GM23338 (cell line): Measurements from ENCODE around the gene NEDD1. TPM values are rescaled to one million over a fixed set of nuclear protein-coding genes. Genes with fewer than 3 reads are reported as not detected.

Experiments used
- ATAC-seq: fragments of 200-7000 bp; cut with Tn5 transposase; 3 replicates; pipeline ENCODE4 v1.9.1; 2020
- DNase-seq: peaks from one replicate; pipeline ENCODE4 v3.0.0-alpha.2; 2015; ENCODE audit warnings: low spot score
- H2AFZ ChIP-seq: fragments of 200-600 bp; sonication (generic); 2 replicates; pipeline ENCODE4 v1.8.0; 2016; ENCODE audit warnings: antibody characterized with exemption, mild to moderate bottlenecking, moderate library complexity
- H3F3A ChIP-seq: fragments of 200-600 bp; sonication (generic); replicated peaks from 2 replicates; pipeline ENCODE4 v1.8.0; 2017; ENCODE audit warnings: antibody characterized with exemption, mixed run types, low read depth
- H3K27ac ChIP-seq: fragments of 200-600 bp; sonication (generic); 2 replicates; pipeline ENCODE4 v1.6.1; 2016; ENCODE audit warnings: low read depth
- H3K27me3 ChIP-seq: fragments of 200-600 bp; sonication (generic); 2 replicates; pipeline ENCODE4 v1.8.0; 2016; ENCODE audit warnings: mild to moderate bottlenecking, mixed run types, moderate library complexity; ENCODE audit not compliant: insufficient read depth
- H3K36me3 ChIP-seq: fragments of 200-600 bp; sonication (generic); 2 replicates; pipeline ENCODE4 v1.8.0; 2016; ENCODE audit warnings: mild to moderate bottlenecking; ENCODE audit not compliant: insufficient read depth
- H3K4me1 ChIP-seq: fragments of 200-600 bp; sonication (generic); 2 replicates; pipeline ENCODE4 v1.8.0; 2016; ENCODE audit warnings: mild to moderate bottlenecking, moderate library complexity; ENCODE audit not compliant: insufficient read depth
- H3K4me2 ChIP-seq: fragments of 200-600 bp; sonication (generic); 2 replicates; pipeline ENCODE4 v1.7.1; 2017; ENCODE audit warnings: mixed run types
- H3K4me3 ChIP-seq: fragments of 200-600 bp; sonication (generic); 2 replicates; pipeline ENCODE4 v1.6.1; 2016; ENCODE audit warnings: mixed run types
- H3K79me2 ChIP-seq: fragments of 200-600 bp; sonication (generic); replicated peaks from 2 replicates; pipeline ENCODE4 v1.8.0; 2017; ENCODE audit warnings: mild to moderate bottlenecking; ENCODE audit not compliant: insufficient read depth
- H3K9me2 ChIP-seq: fragments of 200-600 bp; sonication (generic); 2 replicates; pipeline ENCODE4 v1.8.0; 2017; ENCODE audit not compliant: insufficient read depth
- H4K20me1 ChIP-seq: fragments of 200-600 bp; sonication (generic); replicated peaks from 2 replicates; pipeline ENCODE4 v1.8.0; 2017; ENCODE audit warnings: mild to moderate bottlenecking; ENCODE audit not compliant: insufficient read depth
- H3K27ac Mint-ChIP-seq: 2 replicates; pipeline ENCODE4 v1.8.0; 2020; ENCODE audit warnings: inconsistent platforms, mild to moderate bottlenecking, moderate library complexity, mixed read lengths
- H3K27me3 Mint-ChIP-seq: 3 replicates; pipeline ENCODE4 v1.8.0; 2022; ENCODE audit warnings: low read depth, mild to moderate bottlenecking, moderate library complexity, mixed read lengths, inconsistent platforms; ENCODE audit not compliant: insufficient read depth, poor library complexity
- H3K36me3 Mint-ChIP-seq: 3 replicates; pipeline ENCODE4 v1.8.0; 2021; ENCODE audit warnings: low read depth, mild to moderate bottlenecking, inconsistent platforms, moderate library complexity, mixed read lengths
- H3K4me1 Mint-ChIP-seq: 3 replicates; pipeline ENCODE4 v1.8.0; 2020; ENCODE audit warnings: mild to moderate bottlenecking, inconsistent platforms, mixed read lengths
- H3K4me3 Mint-ChIP-seq: 3 replicates; pipeline ENCODE4 v1.8.0; 2021; ENCODE audit warnings: moderate library complexity, mild to moderate bottlenecking, inconsistent platforms, mixed read lengths
- H3K9me3 Mint-ChIP-seq: 3 replicates; pipeline ENCODE4 v1.8.0; 2020; ENCODE audit warnings: moderate library complexity, mild to moderate bottlenecking, inconsistent platforms, mixed read lengths
- CREB1 ChIP-seq: fragments of 250-450 bp; sonication (Bioruptor Pico); IDR thresholded peaks from 2 replicates; pipeline ENCODE4 v1.5.0; 2020; ENCODE audit warnings: low read depth, mild to moderate bottlenecking, moderate library complexity
- EZH2 ChIP-seq: fragments of 200-600 bp; sonication (generic); IDR thresholded peaks from one replicate; pipeline ENCODE4 v1.8.0; 2017; ENCODE audit warnings: antibody characterized with exemption, mild to moderate bottlenecking, low read depth; ENCODE audit not compliant: unreplicated experiment
- EZH2phosphoT487 ChIP-seq: fragments of 200-600 bp; sonication (generic); IDR thresholded peaks from one replicate; pipeline ENCODE4 v1.8.1; 2018; ENCODE audit warnings: antibody characterized with exemption; ENCODE audit not compliant: unreplicated experiment
- JUNB ChIP-seq: IDR thresholded peaks from one replicate; pipeline ENCODE4 v1.6.1; 2016; ENCODE audit warnings: antibody characterized with exemption; ENCODE audit not compliant: unreplicated experiment
- NANOG ChIP-seq: IDR thresholded peaks from 2 replicates; pipeline ENCODE4 v1.6.1; 2016; ENCODE audit warnings: antibody characterized with exemption, borderline replicate concordance
- POLR2AphosphoS5 ChIP-seq: IDR thresholded peaks from 2 replicates; pipeline ENCODE4 v1.6.1; 2016; ENCODE audit warnings: antibody characterized with exemption, low read depth
- STAT1 ChIP-seq: IDR thresholded peaks from one replicate; pipeline ENCODE4 v1.6.1; 2016; ENCODE audit warnings: antibody characterized with exemption; ENCODE audit not compliant: unreplicated experiment
- ZNF114 ChIP-seq: fragments of 250-450 bp; sonication (Bioruptor Pico); IDR thresholded peaks from 2 replicates; pipeline ENCODE4 v1.5.0; 2020; ENCODE audit warnings: mild to moderate bottlenecking, moderate library complexity
- ZNF331 ChIP-seq: fragments of 250-450 bp; sonication (Bioruptor Pico); IDR thresholded peaks from 2 replicates; pipeline ENCODE4 v1.5.0; 2020; ENCODE audit warnings: low read depth, mild to moderate bottlenecking, moderate library complexity
- polyA plus RNA-seq: library from polyadenylated mRNA; unstranded; fragments of >200 nt; fragmentation: Nextera tagmentation; extraction: Ambion mirVana; gene quantifications from 2 replicates; pipeline ENCODE4 v1.2.1, GENCODE V29; 2016
- total RNA-seq: library from RNA; depleted of rRNA; stranded (reverse); fragments of >200 nt; shearing (Covaris generic); gene quantifications from 2 replicates; pipeline ENCODE4 v1.2.3, GENCODE V29; 2014
- TF ChIP-seq, protein P1 (sequence below): IDR thresholded peaks from one replicate; pipeline ENCODE4 v1.6.1; 2018; ENCODE audit warnings: antibody characterized with exemption; ENCODE audit not compliant: unreplicated experiment
- TF ChIP-seq, protein P2 (sequence below), 2 experiments: fragments of 200-600 bp in 1 of 2; sonication (generic) in 1 of 2; conservative IDR thresholded peaks; 2 replicates each; pipeline versions ENCODE4 v1.5.1 to v1.6.1; 2016 to 2017; ENCODE audit warnings: antibody characterized with exemption in 2 of 2, low read depth in 2 of 2, mild to moderate bottlenecking in 2 of 2, moderate library complexity in 1 of 2
- TF ChIP-seq, protein P3 (sequence below): IDR thresholded peaks from 2 replicates; pipeline ENCODE4 v1.6.1; 2016; ENCODE audit warnings: antibody characterized with exemption
- TF ChIP-seq, protein P4 (sequence below): fragments of 250-450 bp; sonication (Bioruptor Pico); IDR thresholded peaks from 2 replicates; pipeline ENCODE4 v1.5.0; 2020; ENCODE audit warnings: mild to moderate bottlenecking, moderate library complexity

NEDD1 gene
- total and polyA plus RNA-seq, 2 experiments from 2014 or later, result 16.0 to 35.8 TPM

DNA sequence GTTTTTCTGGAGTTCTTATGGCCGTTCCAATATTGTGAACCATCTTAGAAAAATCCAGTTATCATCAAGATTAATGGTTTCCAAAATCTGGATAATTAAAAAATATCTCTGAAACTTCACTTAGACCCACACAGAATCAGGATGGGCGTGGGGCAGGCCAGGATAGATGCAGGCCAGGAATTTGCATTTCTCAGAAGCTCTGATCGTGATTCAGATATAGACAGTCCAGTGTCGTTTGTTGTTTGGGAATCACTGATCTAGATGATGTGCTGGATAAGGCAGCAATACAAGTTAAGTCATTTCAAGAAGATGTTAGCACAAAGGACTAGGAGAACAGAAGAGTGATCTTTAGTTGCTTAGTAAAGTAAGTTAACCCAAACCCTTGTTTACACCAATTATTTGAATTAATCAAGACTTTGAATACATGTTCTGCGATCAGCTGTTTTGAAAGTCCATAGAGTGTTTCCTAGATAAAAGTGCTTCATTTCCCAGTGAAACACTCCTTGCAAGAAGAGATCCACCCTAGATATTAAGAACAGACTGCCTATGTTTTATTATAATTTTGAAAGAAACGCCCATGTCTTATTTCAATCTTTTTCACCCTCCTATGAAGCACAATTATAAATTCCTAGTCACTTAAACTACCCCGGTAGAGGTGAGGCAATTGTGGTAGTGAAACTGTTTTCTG is 90.9 kb downstream of the NEDD1 start (continued):
- TF ChIP-seq, protein P1, sequence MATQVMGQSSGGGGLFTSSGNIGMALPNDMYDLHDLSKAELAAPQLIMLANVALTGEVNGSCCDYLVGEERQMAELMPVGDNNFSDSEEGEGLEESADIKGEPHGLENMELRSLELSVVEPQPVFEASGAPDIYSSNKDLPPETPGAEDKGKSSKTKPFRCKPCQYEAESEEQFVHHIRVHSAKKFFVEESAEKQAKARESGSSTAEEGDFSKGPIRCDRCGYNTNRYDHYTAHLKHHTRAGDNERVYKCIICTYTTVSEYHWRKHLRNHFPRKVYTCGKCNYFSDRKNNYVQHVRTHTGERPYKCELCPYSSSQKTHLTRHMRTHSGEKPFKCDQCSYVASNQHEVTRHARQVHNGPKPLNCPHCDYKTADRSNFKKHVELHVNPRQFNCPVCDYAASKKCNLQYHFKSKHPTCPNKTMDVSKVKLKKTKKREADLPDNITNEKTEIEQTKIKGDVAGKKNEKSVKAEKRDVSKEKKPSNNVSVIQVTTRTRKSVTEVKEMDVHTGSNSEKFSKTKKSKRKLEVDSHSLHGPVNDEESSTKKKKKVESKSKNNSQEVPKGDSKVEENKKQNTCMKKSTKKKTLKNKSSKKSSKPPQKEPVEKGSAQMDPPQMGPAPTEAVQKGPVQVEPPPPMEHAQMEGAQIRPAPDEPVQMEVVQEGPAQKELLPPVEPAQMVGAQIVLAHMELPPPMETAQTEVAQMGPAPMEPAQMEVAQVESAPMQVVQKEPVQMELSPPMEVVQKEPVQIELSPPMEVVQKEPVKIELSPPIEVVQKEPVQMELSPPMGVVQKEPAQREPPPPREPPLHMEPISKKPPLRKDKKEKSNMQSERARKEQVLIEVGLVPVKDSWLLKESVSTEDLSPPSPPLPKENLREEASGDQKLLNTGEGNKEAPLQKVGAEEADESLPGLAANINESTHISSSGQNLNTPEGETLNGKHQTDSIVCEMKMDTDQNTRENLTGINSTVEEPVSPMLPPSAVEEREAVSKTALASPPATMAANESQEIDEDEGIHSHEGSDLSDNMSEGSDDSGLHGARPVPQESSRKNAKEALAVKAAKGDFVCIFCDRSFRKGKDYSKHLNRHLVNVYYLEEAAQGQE, result no peak
- TF ChIP-seq STAT1 (no peak), NANOG (no peak), CREB1 (CRISPR knock-in tag) (no peak)
- TF ChIP-seq, protein P2, sequence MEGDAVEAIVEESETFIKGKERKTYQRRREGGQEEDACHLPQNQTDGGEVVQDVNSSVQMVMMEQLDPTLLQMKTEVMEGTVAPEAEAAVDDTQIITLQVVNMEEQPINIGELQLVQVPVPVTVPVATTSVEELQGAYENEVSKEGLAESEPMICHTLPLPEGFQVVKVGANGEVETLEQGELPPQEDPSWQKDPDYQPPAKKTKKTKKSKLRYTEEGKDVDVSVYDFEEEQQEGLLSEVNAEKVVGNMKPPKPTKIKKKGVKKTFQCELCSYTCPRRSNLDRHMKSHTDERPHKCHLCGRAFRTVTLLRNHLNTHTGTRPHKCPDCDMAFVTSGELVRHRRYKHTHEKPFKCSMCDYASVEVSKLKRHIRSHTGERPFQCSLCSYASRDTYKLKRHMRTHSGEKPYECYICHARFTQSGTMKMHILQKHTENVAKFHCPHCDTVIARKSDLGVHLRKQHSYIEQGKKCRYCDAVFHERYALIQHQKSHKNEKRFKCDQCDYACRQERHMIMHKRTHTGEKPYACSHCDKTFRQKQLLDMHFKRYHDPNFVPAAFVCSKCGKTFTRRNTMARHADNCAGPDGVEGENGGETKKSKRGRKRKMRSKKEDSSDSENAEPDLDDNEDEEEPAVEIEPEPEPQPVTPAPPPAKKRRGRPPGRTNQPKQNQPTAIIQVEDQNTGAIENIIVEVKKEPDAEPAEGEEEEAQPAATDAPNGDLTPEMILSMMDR (conservative IDR thresholded peaks at IDR 0.05; ENCODE audit: low read depth in 2 of 2), result no peak

DNA sequence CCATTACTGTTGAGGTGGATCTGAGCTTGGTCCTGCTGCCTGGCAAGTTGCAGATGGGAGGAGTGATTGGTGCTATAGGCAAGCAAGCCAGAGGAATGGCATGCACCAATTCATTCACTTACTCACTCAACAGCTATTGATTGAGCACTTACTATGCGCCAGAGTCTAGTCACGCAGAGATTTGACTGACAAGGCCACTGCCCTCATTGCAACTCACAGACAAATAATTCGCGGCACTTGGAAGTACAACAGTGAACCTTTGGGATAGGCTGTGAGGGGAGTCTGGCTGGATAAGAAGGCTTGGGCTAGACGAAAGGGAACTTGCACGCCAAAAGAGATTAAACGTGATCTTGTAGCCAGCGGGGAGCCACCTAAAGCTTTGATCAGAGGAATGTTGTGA is 96.2 kb downstream of the NEDD1 start:
- Histone ChIP-seq H3K36me3 (no peaks in the 10 kb centered on the region), H3K4me2 (no peak overlapping the region), H3F3A (no peaks in the 10 kb centered on the region), H3K4me1 (peaks cover 12% of the 10 kb centered on the region; the same call in 1 of the 2 replicates), H3K9me2 (peaks cover 4% of the 10 kb centered on the region; the same call in 1 of the 2 replicates), H3K27ac (no peak overlapping the region), H4K20me1 (no peaks in the 10 kb centered on the region), H3K79me2 (no peaks in the 10 kb centered on the region), H2AFZ (no peak overlapping the region), H3K27me3 (no peaks in the 10 kb centered on the region), H3K4me3 (no peak overlapping the region)
- no peaks in the 10 kb centered on the region for H3K27me3 Mint-ChIP-seq
- DNase-seq, result no peak
- H3K4me3 Mint-ChIP-seq, result no peak overlapping the region
- no peak overlapping the region for H3K27ac Mint-ChIP-seq
- peaks cover 13% of the 10 kb centered on the region for H3K4me1 Mint-ChIP-seq
- no peaks in the 10 kb centered on the region for H3K36me3 Mint-ChIP-seq
- H3K9me3 Mint-ChIP-seq, result no peaks in the 10 kb centered on the region
- ATAC-seq, result no peak
- TF ChIP-seq, protein P3, sequence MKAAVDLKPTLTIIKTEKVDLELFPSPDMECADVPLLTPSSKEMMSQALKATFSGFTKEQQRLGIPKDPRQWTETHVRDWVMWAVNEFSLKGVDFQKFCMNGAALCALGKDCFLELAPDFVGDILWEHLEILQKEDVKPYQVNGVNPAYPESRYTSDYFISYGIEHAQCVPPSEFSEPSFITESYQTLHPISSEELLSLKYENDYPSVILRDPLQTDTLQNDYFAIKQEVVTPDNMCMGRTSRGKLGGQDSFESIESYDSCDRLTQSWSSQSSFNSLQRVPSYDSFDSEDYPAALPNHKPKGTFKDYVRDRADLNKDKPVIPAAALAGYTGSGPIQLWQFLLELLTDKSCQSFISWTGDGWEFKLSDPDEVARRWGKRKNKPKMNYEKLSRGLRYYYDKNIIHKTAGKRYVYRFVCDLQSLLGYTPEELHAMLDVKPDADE, result no peak
- no peak for TF ChIP-seq EZH2
- no peak for TF ChIP-seq NANOG
- TF ChIP-seq JUNB, result no peak
- TF ChIP-seq, protein P4, sequence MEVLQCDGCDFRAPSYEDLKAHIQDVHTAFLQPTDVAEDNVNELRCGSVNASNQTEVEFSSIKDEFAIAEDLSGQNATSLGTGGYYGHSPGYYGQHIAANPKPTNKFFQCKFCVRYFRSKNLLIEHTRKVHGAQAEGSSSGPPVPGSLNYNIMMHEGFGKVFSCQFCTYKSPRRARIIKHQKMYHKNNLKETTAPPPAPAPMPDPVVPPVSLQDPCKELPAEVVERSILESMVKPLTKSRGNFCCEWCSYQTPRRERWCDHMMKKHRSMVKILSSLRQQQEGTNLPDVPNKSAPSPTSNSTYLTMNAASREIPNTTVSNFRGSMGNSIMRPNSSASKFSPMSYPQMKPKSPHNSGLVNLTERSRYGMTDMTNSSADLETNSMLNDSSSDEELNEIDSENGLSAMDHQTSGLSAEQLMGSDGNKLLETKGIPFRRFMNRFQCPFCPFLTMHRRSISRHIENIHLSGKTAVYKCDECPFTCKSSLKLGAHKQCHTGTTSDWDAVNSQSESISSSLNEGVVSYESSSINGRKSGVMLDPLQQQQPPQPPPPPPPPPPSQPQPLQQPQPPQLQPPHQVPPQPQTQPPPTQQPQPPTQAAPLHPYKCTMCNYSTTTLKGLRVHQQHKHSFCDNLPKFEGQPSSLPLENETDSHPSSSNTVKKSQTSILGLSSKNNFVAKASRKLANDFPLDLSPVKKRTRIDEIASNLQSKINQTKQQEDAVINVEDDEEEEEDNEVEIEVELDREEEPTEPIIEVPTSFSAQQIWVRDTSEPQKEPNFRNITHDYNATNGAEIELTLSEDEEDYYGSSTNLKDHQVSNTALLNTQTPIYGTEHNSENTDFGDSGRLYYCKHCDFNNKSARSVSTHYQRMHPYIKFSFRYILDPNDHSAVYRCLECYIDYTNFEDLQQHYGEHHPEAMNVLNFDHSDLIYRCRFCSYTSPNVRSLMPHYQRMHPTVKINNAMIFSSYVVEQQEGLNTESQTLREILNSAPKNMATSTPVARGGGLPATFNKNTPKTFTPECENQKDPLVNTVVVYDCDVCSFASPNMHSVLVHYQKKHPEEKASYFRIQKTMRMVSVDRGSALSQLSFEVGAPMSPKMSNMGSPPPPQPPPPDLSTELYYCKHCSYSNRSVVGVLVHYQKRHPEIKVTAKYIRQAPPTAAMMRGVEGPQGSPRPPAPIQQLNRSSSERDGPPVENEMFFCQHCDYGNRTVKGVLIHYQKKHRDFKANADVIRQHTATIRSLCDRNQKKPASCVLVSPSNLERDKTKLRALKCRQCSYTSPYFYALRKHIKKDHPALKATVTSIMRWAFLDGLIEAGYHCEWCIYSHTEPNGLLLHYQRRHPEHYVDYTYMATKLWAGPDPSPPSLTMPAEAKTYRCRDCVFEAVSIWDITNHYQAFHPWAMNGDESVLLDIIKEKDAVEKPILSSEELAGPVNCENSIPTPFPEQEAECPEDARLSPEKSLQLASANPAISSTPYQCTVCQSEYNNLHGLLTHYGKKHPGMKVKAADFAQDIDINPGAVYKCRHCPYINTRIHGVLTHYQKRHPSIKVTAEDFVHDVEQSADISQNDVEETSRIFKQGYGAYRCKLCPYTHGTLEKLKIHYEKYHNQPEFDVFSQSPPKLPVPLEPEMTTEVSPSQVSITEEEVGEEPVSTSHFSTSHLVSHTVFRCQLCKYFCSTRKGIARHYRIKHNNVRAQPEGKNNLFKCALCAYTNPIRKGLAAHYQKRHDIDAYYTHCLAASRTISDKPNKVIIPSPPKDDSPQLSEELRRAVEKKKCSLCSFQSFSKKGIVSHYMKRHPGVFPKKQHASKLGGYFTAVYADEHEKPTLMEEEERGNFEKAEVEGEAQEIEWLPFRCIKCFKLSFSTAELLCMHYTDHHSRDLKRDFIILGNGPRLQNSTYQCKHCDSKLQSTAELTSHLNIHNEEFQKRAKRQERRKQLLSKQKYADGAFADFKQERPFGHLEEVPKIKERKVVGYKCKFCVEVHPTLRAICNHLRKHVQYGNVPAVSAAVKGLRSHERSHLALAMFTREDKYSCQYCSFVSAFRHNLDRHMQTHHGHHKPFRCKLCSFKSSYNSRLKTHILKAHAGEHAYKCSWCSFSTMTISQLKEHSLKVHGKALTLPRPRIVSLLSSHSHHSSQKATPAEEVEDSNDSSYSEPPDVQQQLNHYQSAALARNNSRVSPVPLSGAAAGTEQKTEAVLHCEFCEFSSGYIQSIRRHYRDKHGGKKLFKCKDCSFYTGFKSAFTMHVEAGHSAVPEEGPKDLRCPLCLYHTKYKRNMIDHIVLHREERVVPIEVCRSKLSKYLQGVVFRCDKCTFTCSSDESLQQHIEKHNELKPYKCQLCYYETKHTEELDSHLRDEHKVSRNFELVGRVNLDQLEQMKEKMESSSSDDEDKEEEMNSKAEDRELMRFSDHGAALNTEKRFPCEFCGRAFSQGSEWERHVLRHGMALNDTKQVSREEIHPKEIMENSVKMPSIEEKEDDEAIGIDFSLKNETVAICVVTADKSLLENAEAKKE, result no peak
- TF ChIP-seq ZNF114 (CRISPR knock-in tag), result no peak
- TF ChIP-seq STAT1, result no peak
- TF ChIP-seq POLR2AphosphoS5, result no peak
- TF ChIP-seq CREB1 (CRISPR knock-in tag), result no peak
- no peak for TF ChIP-seq ZNF331 (CRISPR knock-in tag)
- no peak for TF ChIP-seq EZH2phosphoT487
